Tibial nerve (tissue), 4 donors: ENCODE results near the gene UBR4.

Experiments used
- CTCF ChIP-seq, 5 experiments: fragments of 200-600 bp in 3 of 5; fragments of 450-650 bp in 2 of 5; sonication (generic) in 3 of 5; IDR thresholded peaks; one replicate each; pipeline ENCODE4 v1.5.1; 2016 to 2019; ENCODE audit warnings: antibody characterized with exemption in 5 of 5, mild to moderate bottlenecking in 3 of 5, moderate library complexity in 2 of 5
- EP300 ChIP-seq, 2 donors: sonication (generic); formaldehyde crosslinking; IDR thresholded peaks; one replicate each; pipeline ENCODE4 v1.6.1; 2017; ENCODE audit warnings: antibody characterized with exemption in 2 of 2, mild to moderate bottlenecking in 1 of 2
- POLR2A ChIP-seq, 2 donors: fragments of 450-650 bp; IDR thresholded peaks; one replicate each; pipeline ENCODE4 v1.6.1; 2017; ENCODE audit warnings: antibody characterized with exemption in 2 of 2, mild to moderate bottlenecking in 2 of 2, moderate library complexity in 2 of 2

GRCh38 chr1:19038732-19039131, 171.3 kb downstream of the UBR4 start:
- TF ChIP-seq CTCF (IDR thresholded peaks at IDR 0.05) (no peak), EP300 (IDR thresholded peaks at IDR 0.05) (no peak), POLR2A (IDR thresholded peaks at IDR 0.05) (no peak)
